ENCODE measurements around the gene PPIP5K2. TPM values are rescaled to one million over a fixed set of nuclear protein-coding genes. Genes with fewer than 3 reads are reported as not detected.
A peak's percentile ranks its signal among the peaks of the same experiment; 100 is the strongest.

The PPIP5K2 gene
- total and polyA plus RNA-seq, 2 donors: 46.6 to 46.8 TPM

GRCh38 chr5:103234239-103234975 lies 114.3 kb downstream of the PPIP5K2 start:
- no peak for DNase-seq (ENCODE audit: low read depth in 6 of 9, low spot score in 9 of 9)
- H3K27ac ChIP-seq (ENCODE audit: low read depth in 1 of 2, low read length in 1 of 2): no peak overlapping the region
- H3K36me3 ChIP-seq (ENCODE audit: control insufficient read depth in 2 of 2, insufficient read depth in 2 of 2, low read length in 1 of 2): no peaks in the 10 kb centered on the region
- H3K27me3 ChIP-seq (ENCODE audit: control insufficient read depth in 2 of 2, insufficient read depth in 1 of 2, low read length in 1 of 2): no peaks in the 10 kb centered on the region
- no peaks in the 10 kb centered on the region for H3K4me1 ChIP-seq (ENCODE audit: control insufficient read depth in 2 of 2, insufficient read depth in 2 of 2, low read length in 2 of 2)
- WGBS: 95% methylated on average over 4 of the region's 4 CpGs
- no peak overlapping the region for H3K4me3 ChIP-seq (ENCODE audit: low read length in 2 of 2)
- H3K9me3 ChIP-seq (ENCODE audit: control insufficient read depth in 2 of 2, insufficient read depth in 1 of 2, low read length in 1 of 2): no peaks in the 10 kb centered on the region

GRCh38 chr5:103235891-103236290 lies 115.8 kb downstream of the PPIP5K2 start:
- Histone ChIP-seq H3K27me3 (ENCODE audit: control insufficient read depth in 2 of 2, insufficient read depth in 1 of 2, low read length in 1 of 2) (no peaks in the 10 kb centered on the region), H3K36me3 (ENCODE audit: control insufficient read depth in 2 of 2, insufficient read depth in 2 of 2, low read length in 1 of 2) (no peaks in the 10 kb centered on the region), H3K4me3 (ENCODE audit: low read length in 2 of 2) (no peak overlapping the region), H3K9me3 (ENCODE audit: control insufficient read depth in 2 of 2, insufficient read depth in 1 of 2, low read length in 1 of 2) (no peaks in the 10 kb centered on the region), H3K27ac (ENCODE audit: low read depth in 1 of 2, low read length in 1 of 2) (no peak overlapping the region), H3K4me1 (ENCODE audit: control insufficient read depth in 2 of 2, insufficient read depth in 2 of 2, low read length in 2 of 2) (no peaks in the 10 kb centered on the region)
- WGBS: 95% methylated on average over 1 of the region's 1 CpG
- DNase-seq (ENCODE audit: low read depth in 6 of 9, low spot score in 9 of 9): no peak

GRCh38 chr5:103237778-103238177 lies 117.7 kb downstream of the PPIP5K2 start:
- no peak overlapping the region for H3K4me3 ChIP-seq (ENCODE audit: low read length in 2 of 2)
- no peaks in the 10 kb centered on the region for H3K9me3 ChIP-seq (ENCODE audit: control insufficient read depth in 2 of 2, insufficient read depth in 1 of 2, low read length in 1 of 2)
- H3K4me1 ChIP-seq (ENCODE audit: control insufficient read depth in 2 of 2, insufficient read depth in 2 of 2, low read length in 2 of 2): no peaks in the 10 kb centered on the region
- no peak overlapping the region for H3K27ac ChIP-seq (ENCODE audit: low read depth in 1 of 2, low read length in 1 of 2)
- WGBS: 97% methylated on average over 1 of the region's 1 CpG
- no peaks in the 10 kb centered on the region for H3K27me3 ChIP-seq (ENCODE audit: control insufficient read depth in 2 of 2, insufficient read depth in 1 of 2, low read length in 1 of 2)
- H3K36me3 ChIP-seq (ENCODE audit: control insufficient read depth in 2 of 2, insufficient read depth in 2 of 2, low read length in 1 of 2): no peaks in the 10 kb centered on the region
- no peak for DNase-seq (ENCODE audit: low read depth in 6 of 9, low spot score in 9 of 9)

- 93% methylated on average over 2 of the region's 2 CpGs for WGBS
- Histone ChIP-seq H3K36me3 (ENCODE audit: control insufficient read depth in 2 of 2, insufficient read depth in 2 of 2, low read length in 1 of 2) (no peaks in the 10 kb centered on the region), H3K4me3 (ENCODE audit: low read length in 2 of 2) (no peak overlapping the region), H3K27ac (ENCODE audit: low read depth in 1 of 2, low read length in 1 of 2) (no peak overlapping the region), H3K27me3 (ENCODE audit: control insufficient read depth in 2 of 2, insufficient read depth in 1 of 2, low read length in 1 of 2) (no peaks in the 10 kb centered on the region), H3K9me3 (ENCODE audit: control insufficient read depth in 2 of 2, insufficient read depth in 1 of 2, low read length in 1 of 2) (no peaks in the 10 kb centered on the region), H3K4me1 (ENCODE audit: control insufficient read depth in 2 of 2, insufficient read depth in 2 of 2, low read length in 2 of 2) (peaks cover 0 to 3% of the 10 kb centered on the region in 2 donors)
- no peak for DNase-seq (ENCODE audit: low read depth in 6 of 9, low spot score in 9 of 9)
Measured at GRCh38 chr5:103243665-103244064, 123.6 kb downstream of the PPIP5K2 start.

- Histone ChIP-seq H3K27me3 (ENCODE audit: control insufficient read depth in 2 of 2, insufficient read depth in 1 of 2, low read length in 1 of 2) (no peaks in the 10 kb centered on the region), H3K4me3 (ENCODE audit: low read length in 2 of 2) (no peak overlapping the region), H3K4me1 (ENCODE audit: control insufficient read depth in 2 of 2, insufficient read depth in 2 of 2, low read length in 2 of 2) (peaks cover 0 to 3% of the 10 kb centered on the region in 2 donors), H3K9me3 (ENCODE audit: control insufficient read depth in 2 of 2, insufficient read depth in 1 of 2, low read length in 1 of 2) (no peaks in the 10 kb centered on the region), H3K36me3 (ENCODE audit: control insufficient read depth in 2 of 2, insufficient read depth in 2 of 2, low read length in 1 of 2) (no peaks in the 10 kb centered on the region), H3K27ac (ENCODE audit: low read depth in 1 of 2, low read length in 1 of 2) (no peak overlapping the region)
- DNase-seq (ENCODE audit: low read depth in 6 of 9, low spot score in 9 of 9): no peak
Measured at GRCh38 chr5:103244398-103244797, 124.3 kb downstream of the PPIP5K2 start.

GRCh38 chr5:103245761-103246160 lies 125.7 kb downstream of the PPIP5K2 start:
- Histone ChIP-seq H3K36me3 (ENCODE audit: control insufficient read depth in 2 of 2, insufficient read depth in 2 of 2, low read length in 1 of 2) (no peaks in the 10 kb centered on the region), H3K9me3 (ENCODE audit: control insufficient read depth in 2 of 2, insufficient read depth in 1 of 2, low read length in 1 of 2) (no peaks in the 10 kb centered on the region), H3K27ac (ENCODE audit: low read depth in 1 of 2, low read length in 1 of 2) (no peak overlapping the region), H3K27me3 (ENCODE audit: control insufficient read depth in 2 of 2, insufficient read depth in 1 of 2, low read length in 1 of 2) (no peaks in the 10 kb centered on the region), H3K4me3 (ENCODE audit: low read length in 2 of 2) (no peak overlapping the region), H3K4me1 (ENCODE audit: control insufficient read depth in 2 of 2, insufficient read depth in 2 of 2, low read length in 2 of 2) (peaks cover 0 to 3% of the 10 kb centered on the region in 2 donors)
- peak in 1 of 9 donors; percentile 44 for DNase-seq (ENCODE audit: low read depth in 6 of 9, low spot score in 9 of 9)
- WGBS: 26% methylated on average over 4 of the region's 4 CpGs

GRCh38 chr5:103247118-103247517 lies 127.0 kb downstream of the PPIP5K2 start:
- Histone ChIP-seq H3K36me3 (ENCODE audit: control insufficient read depth in 2 of 2, insufficient read depth in 2 of 2, low read length in 1 of 2) (no peaks in the 10 kb centered on the region), H3K4me1 (ENCODE audit: control insufficient read depth in 2 of 2, insufficient read depth in 2 of 2, low read length in 2 of 2) (peaks cover 0 to 3% of the 10 kb centered on the region in 2 donors), H3K9me3 (ENCODE audit: control insufficient read depth in 2 of 2, insufficient read depth in 1 of 2, low read length in 1 of 2) (no peaks in the 10 kb centered on the region), H3K27ac (ENCODE audit: low read depth in 1 of 2, low read length in 1 of 2) (no peak overlapping the region), H3K27me3 (ENCODE audit: control insufficient read depth in 2 of 2, insufficient read depth in 1 of 2, low read length in 1 of 2) (no peaks in the 10 kb centered on the region), H3K4me3 (ENCODE audit: low read length in 2 of 2) (no peak overlapping the region)
- 98% methylated on average over 1 of the region's 1 CpG for WGBS
- DNase-seq (ENCODE audit: low read depth in 6 of 9, low spot score in 9 of 9): no peak

- Histone ChIP-seq H3K27me3 (ENCODE audit: control insufficient read depth in 2 of 2, insufficient read depth in 1 of 2, low read length in 1 of 2) (no peaks in the 10 kb centered on the region), H3K27ac (ENCODE audit: low read depth in 1 of 2, low read length in 1 of 2) (no peak overlapping the region), H3K4me1 (ENCODE audit: control insufficient read depth in 2 of 2, insufficient read depth in 2 of 2, low read length in 2 of 2) (peaks cover 0 to 3% of the 10 kb centered on the region in 2 donors), H3K36me3 (ENCODE audit: control insufficient read depth in 2 of 2, insufficient read depth in 2 of 2, low read length in 1 of 2) (no peaks in the 10 kb centered on the region), H3K9me3 (ENCODE audit: control insufficient read depth in 2 of 2, insufficient read depth in 1 of 2, low read length in 1 of 2) (no peaks in the 10 kb centered on the region), H3K4me3 (ENCODE audit: low read length in 2 of 2) (no peak overlapping the region)
- no peak for DNase-seq (ENCODE audit: low read depth in 6 of 9, low spot score in 9 of 9)
- WGBS: 95% methylated on average over 2 of the region's 2 CpGs
Measured at GRCh38 chr5:103249068-103249467, 129.0 kb downstream of the PPIP5K2 start.

GRCh38 chr5:103254921-103255320 lies 134.8 kb downstream of the PPIP5K2 start:
- 55% methylated on average over 1 of the region's 1 CpG for WGBS
- Histone ChIP-seq H3K4me3 (ENCODE audit: low read length in 2 of 2) (no peak overlapping the region), H3K9me3 (ENCODE audit: control insufficient read depth in 2 of 2, insufficient read depth in 1 of 2, low read length in 1 of 2) (no peaks in the 10 kb centered on the region), H3K36me3 (ENCODE audit: control insufficient read depth in 2 of 2, insufficient read depth in 2 of 2, low read length in 1 of 2) (no peaks in the 10 kb centered on the region), H3K27me3 (ENCODE audit: control insufficient read depth in 2 of 2, insufficient read depth in 1 of 2, low read length in 1 of 2) (peaks cover 0 to 3% of the 10 kb centered on the region in 2 donors), H3K4me1 (ENCODE audit: control insufficient read depth in 2 of 2, insufficient read depth in 2 of 2, low read length in 2 of 2) (peaks cover 0 to 5% of the 10 kb centered on the region in 2 donors), H3K27ac (ENCODE audit: low read depth in 1 of 2, low read length in 1 of 2) (no peak overlapping the region)
- DNase-seq (ENCODE audit: low read depth in 6 of 9, low spot score in 9 of 9): no peak
